Lower leg skin (tissue), 4 donors: Measurements from ENCODE around the gene USP17L12. TPM values are rescaled to one million over a fixed set of nuclear protein-coding genes. Genes with fewer than 3 reads are reported as not detected.

Experiments used
- total RNA-seq, 4 donors: library from RNA; depleted of rRNA; stranded (reverse); fragments of >200 nt; gene quantifications; one replicate each; pipeline ENCODE4 v1.1.0, GENCODE V29; 2016

USP17L12 gene
- total RNA-seq, 4 donors from 2014 or later, result not detected

Other genes starting within 250 kb of the USP17L12 start
- gene FAM90A26, start 49.7 kb upstream of the USP17L12 start, total RNA-seq, result not detected
- gene USP17L10, start 9.5 kb upstream of the USP17L12 start, total RNA-seq, result not detected
- not detected for gene USP17L11, start 4.7 kb upstream of the USP17L12 start, total RNA-seq
- gene USP17L13, start 4.7 kb downstream of the USP17L12 start, total RNA-seq, result not detected
- not detected for gene USP17L15, start 14.2 kb downstream of the USP17L12 start, total RNA-seq
- not detected for gene USP17L17, start 23.7 kb downstream of the USP17L12 start, total RNA-seq
- gene USP17L18, start 28.5 kb downstream of the USP17L12 start, total RNA-seq, result not detected
- gene USP17L19, start 33.2 kb downstream of the USP17L12 start, total RNA-seq, result not detected
- gene USP17L20, start 38.0 kb downstream of the USP17L12 start, total RNA-seq, result not detected
- not detected for gene USP17L21, start 42.7 kb downstream of the USP17L12 start, total RNA-seq
- not detected for gene USP17L22, start 47.5 kb downstream of the USP17L12 start, total RNA-seq
- not detected for gene USP17L24, start 105.0 kb downstream of the USP17L12 start, total RNA-seq
- not detected for gene USP17L25, start 109.8 kb downstream of the USP17L12 start, total RNA-seq
- not detected for gene USP17L26, start 114.5 kb downstream of the USP17L12 start, total RNA-seq
- gene USP17L5, start 119.3 kb downstream of the USP17L12 start, total RNA-seq, result not detected
- gene USP17L27, start 124.0 kb downstream of the USP17L12 start, total RNA-seq, result not detected
- gene USP17L28, start 128.7 kb downstream of the USP17L12 start, total RNA-seq, result not detected
- gene USP17L29, start 133.5 kb downstream of the USP17L12 start, total RNA-seq, result not detected
- gene USP17L30, start 143.0 kb downstream of the USP17L12 start, total RNA-seq, result not detected
- not detected for gene DEFB131A, start 224.3 kb downstream of the USP17L12 start, total RNA-seq